Measurements from ENCODE around the gene GABRA6. TPM values are rescaled to one million over a fixed set of nuclear protein-coding genes. Genes with fewer than 3 reads are reported as not detected.

Gene GABRA6
- total RNA-seq, 4 donors from 2014 or later: not detected

GRCh38 chr5:161707382-161707781 is 21.9 kb downstream of the GABRA6 start:
- no peak for TF ChIP-seq CTCF (IDR thresholded peaks at IDR 0.05; ENCODE audit: low read depth)

DNA sequence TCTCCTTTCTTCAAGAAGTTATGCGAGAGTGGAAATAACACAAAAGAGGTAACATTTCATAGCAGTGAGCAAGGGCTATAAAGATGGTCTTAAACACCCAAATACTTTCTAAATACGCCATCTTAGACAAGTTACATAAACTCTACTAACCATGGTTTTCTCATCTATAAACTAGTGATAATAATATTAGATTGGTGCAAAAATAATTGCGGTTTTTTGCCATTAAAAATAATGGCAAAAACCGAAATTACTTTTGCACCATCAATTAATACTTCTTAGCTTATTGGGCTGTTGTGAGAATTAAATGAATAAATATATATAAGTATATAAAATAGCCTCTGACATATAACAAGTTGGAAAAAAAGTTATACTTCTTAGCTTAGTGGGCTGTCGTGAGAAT is 23.7 kb downstream of the GABRA6 start:
- no peak for TF ChIP-seq CTCF (IDR thresholded peaks at IDR 0.05; ENCODE audit: low read depth)

DNA sequence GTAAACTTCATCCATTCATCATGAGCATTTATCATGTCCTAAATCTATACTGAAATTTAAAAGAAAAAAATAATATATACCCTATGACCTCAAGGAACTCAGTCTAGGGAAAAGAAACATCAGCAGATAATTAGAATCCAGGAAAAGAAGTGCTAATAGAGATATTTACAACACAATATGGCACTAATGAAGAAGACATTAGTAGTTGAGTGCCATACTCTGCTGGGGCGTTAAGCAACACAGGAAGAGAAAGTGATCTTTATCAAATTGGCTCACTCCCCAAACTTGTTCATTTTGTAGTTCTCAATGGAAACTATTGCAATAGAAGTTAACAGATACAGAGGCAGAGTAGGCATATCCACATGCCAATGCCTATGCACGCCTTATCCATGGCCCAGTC is 27.5 kb downstream of the GABRA6 start:
- TF ChIP-seq CTCF (IDR thresholded peaks at IDR 0.05; ENCODE audit: low read depth): no peak

DNA sequence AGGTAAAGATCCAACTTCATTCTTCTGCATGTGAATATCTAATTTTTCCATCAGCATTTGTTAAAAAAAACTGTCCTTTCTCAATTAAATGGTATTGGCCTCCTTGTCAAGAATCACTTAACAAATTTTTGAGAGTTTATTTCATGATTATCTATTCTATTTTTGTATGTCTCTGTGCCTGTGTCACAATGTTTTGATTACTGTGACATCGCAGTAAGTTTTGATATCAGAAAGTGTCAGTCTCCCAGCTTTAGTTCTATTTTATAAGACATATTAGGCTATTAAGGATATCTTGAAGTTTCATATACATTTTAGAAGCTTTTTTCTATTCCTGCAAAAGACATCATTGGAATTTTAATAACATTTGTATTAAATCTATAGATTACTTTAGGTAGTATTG is 33.6 kb downstream of the GABRA6 start:
- no peak for TF ChIP-seq CTCF (IDR thresholded peaks at IDR 0.05; ENCODE audit: low read depth)

DNA sequence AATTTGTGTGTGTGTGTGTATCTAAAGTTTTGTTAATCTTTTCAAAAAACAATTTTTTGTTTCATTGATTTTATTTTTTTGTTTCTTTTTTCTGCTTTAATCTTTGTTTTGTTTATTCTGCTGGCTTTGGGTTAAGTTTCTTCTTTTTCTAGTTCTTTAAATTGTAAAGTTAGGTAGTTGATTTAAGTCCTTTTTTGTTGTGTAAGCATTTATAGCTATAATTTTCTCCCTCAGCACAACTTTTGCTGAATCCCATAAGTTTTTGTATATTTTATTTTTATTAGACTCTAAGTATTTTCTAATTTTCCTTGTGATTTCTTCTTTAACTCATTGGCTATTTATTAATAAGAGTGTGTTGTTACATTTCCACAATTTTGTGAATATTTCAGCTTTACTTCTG is 34.9 kb downstream of the GABRA6 start:
- no peak for TF ChIP-seq CTCF (IDR thresholded peaks at IDR 0.05; ENCODE audit: low read depth)

DNA sequence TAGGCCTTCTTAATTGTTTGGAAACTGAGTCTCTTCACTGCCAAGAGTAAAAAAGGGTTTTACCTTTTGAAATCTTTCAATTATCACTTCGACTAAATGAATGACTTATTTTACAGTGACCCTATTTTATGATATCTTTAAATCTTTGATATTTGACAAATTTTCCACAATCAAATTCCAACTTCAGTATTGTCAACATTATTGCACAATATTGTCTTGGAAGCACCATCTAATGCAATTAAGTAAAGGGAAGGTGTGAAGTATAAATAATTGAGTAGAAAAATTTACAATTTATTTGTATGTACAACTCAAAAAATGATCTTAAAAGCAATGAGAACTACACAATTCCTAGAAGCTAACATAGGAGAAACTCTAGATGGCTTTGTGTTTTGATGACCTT is 49.2 kb downstream of the GABRA6 start:
- TF ChIP-seq CTCF (IDR thresholded peaks at IDR 0.05; ENCODE audit: low read depth): no peak

DNA sequence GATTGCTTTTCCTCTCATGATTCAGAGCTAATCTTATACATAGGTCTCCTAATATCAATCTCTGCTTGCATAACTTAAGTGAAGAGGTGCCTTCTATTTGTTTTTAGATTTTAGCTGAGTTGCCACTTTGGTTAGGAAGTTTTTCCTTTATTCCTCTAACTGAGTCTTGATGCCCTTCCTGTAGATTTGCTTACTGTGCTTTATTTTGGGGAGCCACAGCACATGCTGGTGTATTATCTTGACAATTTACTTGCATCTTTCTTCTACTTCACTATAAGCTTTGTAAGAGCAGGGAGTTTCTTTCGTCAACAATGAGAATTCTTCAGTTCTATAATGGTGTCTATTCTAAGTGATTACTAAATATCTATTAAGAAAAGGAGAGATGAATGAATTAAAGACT is 54.9 kb downstream of the GABRA6 start:
- TF ChIP-seq CTCF (IDR thresholded peaks at IDR 0.05; ENCODE audit: low read depth): no peak

DNA sequence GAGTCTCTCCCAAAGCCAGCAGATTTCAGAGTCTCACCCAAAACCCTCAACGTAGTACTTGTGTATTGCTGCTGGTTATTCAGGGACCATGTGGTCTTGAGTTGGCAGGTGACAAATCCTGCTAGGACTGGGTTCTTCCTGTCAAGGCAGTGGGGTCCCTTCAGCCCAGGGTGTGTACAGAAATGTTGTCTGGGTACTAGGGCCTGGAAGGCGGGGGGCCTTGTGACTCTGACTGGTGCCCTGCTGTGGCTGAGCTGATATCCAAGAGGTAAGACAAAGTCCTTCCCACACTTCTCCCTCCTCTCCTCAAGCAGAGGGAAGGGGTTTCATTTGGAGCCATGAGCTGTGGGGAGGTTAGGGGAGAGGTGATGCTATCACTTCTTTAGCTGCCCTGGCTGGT is 58.8 kb downstream of the GABRA6 start:
- TF ChIP-seq CTCF (IDR thresholded peaks at IDR 0.05; ENCODE audit: low read depth): no peak

Data from subcutaneous adipose tissue (tissue), 4 donors.